ENCODE results near the gene TUBB1. TPM values are rescaled to one million over a fixed set of nuclear protein-coding genes. Genes with fewer than 3 reads are reported as not detected.

Gene TUBB1
- total and polyA plus RNA-seq, 2 of the 13 experiments (the other 11 are each of a cell fraction or from before 2014, with no cell fraction given) = 0.11 to 57.6 TPM

DNA sequence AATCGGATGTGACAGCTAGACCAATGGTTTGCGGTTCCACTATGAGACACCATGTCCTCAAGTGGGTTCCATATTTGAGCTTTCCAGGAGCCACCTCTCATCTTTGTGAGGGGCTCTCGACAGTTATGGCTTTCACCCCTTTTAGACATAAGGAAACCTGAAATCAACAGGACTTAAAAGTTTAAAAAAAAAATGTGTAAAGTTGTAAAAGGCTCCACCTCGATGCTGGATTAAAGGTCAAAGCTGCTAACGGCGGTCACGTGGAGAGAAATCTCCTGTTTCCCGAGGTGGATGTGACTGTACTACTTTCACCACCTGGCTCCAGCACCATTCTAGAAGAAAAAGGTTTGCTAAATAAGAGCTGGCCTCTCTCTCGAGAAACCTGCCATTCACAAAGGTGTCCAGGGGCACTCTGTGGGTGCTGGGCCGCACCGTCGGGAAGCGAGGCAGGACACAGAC lies 12.4 kb downstream of the TUBB1 start (continued):
- TF ChIP-seq, protein P1, sequence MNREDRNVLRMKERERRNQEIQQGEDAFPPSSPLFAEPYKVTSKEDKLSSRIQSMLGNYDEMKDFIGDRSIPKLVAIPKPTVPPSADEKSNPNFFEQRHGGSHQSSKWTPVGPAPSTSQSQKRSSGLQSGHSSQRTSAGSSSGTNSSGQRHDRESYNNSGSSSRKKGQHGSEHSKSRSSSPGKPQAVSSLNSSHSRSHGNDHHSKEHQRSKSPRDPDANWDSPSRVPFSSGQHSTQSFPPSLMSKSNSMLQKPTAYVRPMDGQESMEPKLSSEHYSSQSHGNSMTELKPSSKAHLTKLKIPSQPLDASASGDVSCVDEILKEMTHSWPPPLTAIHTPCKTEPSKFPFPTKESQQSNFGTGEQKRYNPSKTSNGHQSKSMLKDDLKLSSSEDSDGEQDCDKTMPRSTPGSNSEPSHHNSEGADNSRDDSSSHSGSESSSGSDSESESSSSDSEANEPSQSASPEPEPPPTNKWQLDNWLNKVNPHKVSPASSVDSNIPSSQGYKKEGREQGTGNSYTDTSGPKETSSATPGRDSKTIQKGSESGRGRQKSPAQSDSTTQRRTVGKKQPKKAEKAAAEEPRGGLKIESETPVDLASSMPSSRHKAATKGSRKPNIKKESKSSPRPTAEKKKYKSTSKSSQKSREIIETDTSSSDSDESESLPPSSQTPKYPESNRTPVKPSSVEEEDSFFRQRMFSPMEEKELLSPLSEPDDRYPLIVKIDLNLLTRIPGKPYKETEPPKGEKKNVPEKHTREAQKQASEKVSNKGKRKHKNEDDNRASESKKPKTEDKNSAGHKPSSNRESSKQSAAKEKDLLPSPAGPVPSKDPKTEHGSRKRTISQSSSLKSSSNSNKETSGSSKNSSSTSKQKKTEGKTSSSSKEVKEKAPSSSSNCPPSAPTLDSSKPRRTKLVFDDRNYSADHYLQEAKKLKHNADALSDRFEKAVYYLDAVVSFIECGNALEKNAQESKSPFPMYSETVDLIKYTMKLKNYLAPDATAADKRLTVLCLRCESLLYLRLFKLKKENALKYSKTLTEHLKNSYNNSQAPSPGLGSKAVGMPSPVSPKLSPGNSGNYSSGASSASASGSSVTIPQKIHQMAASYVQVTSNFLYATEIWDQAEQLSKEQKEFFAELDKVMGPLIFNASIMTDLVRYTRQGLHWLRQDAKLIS (CRISPR knock-in tag; IDR thresholded peaks at IDR 0.05) = 0 out of 2 replicates have a peak, but pooled peaks have one; percentile 90
- no peak for TF ChIP-seq ZNF567 (CRISPR knock-in tag; IDR thresholded peaks at IDR 0.05; ENCODE audit: borderline replicate concordance)
- TF ChIP-seq THYN1 (CRISPR knock-in tag; IDR thresholded peaks at IDR 0.05; ENCODE audit: borderline replicate concordance, low read depth) = peak; percentile 25; the same call in 1 of the 2 replicates
- TF ChIP-seq, protein P2, sequence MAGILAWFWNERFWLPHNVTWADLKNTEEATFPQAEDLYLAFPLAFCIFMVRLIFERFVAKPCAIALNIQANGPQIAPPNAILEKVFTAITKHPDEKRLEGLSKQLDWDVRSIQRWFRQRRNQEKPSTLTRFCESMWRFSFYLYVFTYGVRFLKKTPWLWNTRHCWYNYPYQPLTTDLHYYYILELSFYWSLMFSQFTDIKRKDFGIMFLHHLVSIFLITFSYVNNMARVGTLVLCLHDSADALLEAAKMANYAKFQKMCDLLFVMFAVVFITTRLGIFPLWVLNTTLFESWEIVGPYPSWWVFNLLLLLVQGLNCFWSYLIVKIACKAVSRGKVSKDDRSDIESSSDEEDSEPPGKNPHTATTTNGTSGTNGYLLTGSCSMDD (CRISPR knock-in tag; IDR thresholded peaks at IDR 0.05) = 0 out of 2 replicates have a peak, but pooled peaks have one; percentile 4
- no peak for TF ChIP-seq HNRNPUL1 (IDR thresholded peaks at IDR 0.05; ENCODE audit: low read depth, low read length)
- 0 out of 2 replicates have a peak, but pooled peaks have one; percentile 44 for TF ChIP-seq EHMT2 (IDR thresholded peaks at IDR 0.05; ENCODE audit: borderline replicate concordance, low read depth, low read length)
- peak; percentile 70; the same call in 1 of the 2 replicates for TF ChIP-seq NAIF1 (CRISPR knock-in tag; IDR thresholded peaks at IDR 0.05; ENCODE audit: borderline replicate concordance)
- TF ChIP-seq, protein P3, sequence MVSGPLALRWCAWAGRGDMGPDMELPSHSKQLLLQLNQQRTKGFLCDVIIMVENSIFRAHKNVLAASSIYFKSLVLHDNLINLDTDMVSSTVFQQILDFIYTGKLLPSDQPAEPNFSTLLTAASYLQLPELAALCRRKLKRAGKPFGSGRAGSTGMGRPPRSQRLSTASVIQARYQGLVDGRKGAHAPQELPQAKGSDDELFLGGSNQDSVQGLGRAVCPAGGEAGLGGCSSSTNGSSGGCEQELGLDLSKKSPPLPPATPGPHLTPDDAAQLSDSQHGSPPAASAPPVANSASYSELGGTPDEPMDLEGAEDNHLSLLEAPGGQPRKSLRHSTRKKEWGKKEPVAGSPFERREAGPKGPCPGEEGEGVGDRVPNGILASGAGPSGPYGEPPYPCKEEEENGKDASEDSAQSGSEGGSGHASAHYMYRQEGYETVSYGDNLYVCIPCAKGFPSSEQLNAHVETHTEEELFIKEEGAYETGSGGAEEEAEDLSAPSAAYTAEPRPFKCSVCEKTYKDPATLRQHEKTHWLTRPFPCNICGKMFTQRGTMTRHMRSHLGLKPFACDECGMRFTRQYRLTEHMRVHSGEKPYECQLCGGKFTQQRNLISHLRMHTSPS (CRISPR knock-in tag; IDR thresholded peaks at IDR 0.05; ENCODE audit: low read depth) = peak; percentile 14; the same call in 1 of the 2 replicates
- TF ChIP-seq, protein P4, sequence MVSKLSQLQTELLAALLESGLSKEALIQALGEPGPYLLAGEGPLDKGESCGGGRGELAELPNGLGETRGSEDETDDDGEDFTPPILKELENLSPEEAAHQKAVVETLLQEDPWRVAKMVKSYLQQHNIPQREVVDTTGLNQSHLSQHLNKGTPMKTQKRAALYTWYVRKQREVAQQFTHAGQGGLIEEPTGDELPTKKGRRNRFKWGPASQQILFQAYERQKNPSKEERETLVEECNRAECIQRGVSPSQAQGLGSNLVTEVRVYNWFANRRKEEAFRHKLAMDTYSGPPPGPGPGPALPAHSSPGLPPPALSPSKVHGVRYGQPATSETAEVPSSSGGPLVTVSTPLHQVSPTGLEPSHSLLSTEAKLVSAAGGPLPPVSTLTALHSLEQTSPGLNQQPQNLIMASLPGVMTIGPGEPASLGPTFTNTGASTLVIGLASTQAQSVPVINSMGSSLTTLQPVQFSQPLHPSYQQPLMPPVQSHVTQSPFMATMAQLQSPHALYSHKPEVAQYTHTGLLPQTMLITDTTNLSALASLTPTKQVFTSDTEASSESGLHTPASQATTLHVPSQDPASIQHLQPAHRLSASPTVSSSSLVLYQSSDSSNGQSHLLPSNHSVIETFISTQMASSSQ (IDR thresholded peaks at IDR 0.05; ENCODE audit: low read depth) = 0 out of 2 replicates have a peak, but pooled peaks have one; percentile 29
- TF ChIP-seq, protein P4 (CRISPR knock-in tag; IDR thresholded peaks at IDR 0.05; ENCODE audit: borderline replicate concordance) = no peak
- TF ChIP-seq NFKBIZ (CRISPR knock-in tag; IDR thresholded peaks at IDR 0.05) = no peak
- TF ChIP-seq GPN1 (CRISPR knock-in tag; IDR thresholded peaks at IDR 0.05; ENCODE audit: borderline replicate concordance) = no peak
- TF ChIP-seq, protein P5, sequence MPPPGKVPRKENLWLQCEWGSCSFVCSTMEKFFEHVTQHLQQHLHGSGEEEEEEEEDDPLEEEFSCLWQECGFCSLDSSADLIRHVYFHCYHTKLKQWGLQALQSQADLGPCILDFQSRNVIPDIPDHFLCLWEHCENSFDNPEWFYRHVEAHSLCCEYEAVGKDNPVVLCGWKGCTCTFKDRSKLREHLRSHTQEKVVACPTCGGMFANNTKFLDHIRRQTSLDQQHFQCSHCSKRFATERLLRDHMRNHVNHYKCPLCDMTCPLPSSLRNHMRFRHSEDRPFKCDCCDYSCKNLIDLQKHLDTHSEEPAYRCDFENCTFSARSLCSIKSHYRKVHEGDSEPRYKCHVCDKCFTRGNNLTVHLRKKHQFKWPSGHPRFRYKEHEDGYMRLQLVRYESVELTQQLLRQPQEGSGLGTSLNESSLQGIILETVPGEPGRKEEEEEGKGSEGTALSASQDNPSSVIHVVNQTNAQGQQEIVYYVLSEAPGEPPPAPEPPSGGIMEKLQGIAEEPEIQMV (CRISPR knock-in tag; IDR thresholded peaks at IDR 0.05; ENCODE audit: low read depth) = 0 out of 2 replicates have a peak, but pooled peaks have one; percentile 65
- TF ChIP-seq ZZZ3 (CRISPR knock-in tag; IDR thresholded peaks at IDR 0.05; ENCODE audit: borderline replicate concordance) = 0 out of 2 replicates have a peak, but pooled peaks have one; percentile 12
